ENCODE data around the gene GDF10. TPM values are rescaled to one million over a fixed set of nuclear protein-coding genes. Genes with fewer than 3 reads are reported as not detected.

Gene GDF10
- total RNA-seq, 1 donor from 2014 or later = not detected

- no peak overlapping the region for H3K27ac Mint-ChIP-seq
- no peak overlapping the region for H3K4me3 Mint-ChIP-seq
Measured at GRCh38 chr10:47279276-47279675, 20.7 kb upstream of the GDF10 start.

GRCh38 chr10:47282005-47282656 is 17.9 kb upstream of the GDF10 start:
- no peak for ATAC-seq (ENCODE audit: low read depth)
- Mint-ChIP-seq H3K4me1 (peaks cover 15% of the 10 kb centered on the region), H3K4me3 (no peak overlapping the region), H3K27ac (no peak overlapping the region), H3K9me3 (no peaks in the 10 kb centered on the region), H3K36me3 (ENCODE audit: low read depth) (no peaks in the 10 kb centered on the region), H3K27me3 (peaks cover 5% of the 10 kb centered on the region)
- no peak for TF ChIP-seq CTCF (IDR thresholded peaks at IDR 0.05)
- ChIA-PET CTCF (no interaction called here), POLR2A (no interaction called here)
- DNase-seq = no peak
- intact Hi-C loops (cut with micrococcal nuclease) = no loop called here

More at GRCh38 chr10:47279276-47279675, 20.7 kb upstream of the GDF10 start:
- no peaks in the 10 kb centered on the region for H3K9me3 Mint-ChIP-seq
- ATAC-seq (ENCODE audit: low read depth) (no peak), DNase-seq (no peak)
- CTCF ChIA-PET = no interaction called here
- TF ChIP-seq CTCF (IDR thresholded peaks at IDR 0.05) = no peak
- POLR2A ChIA-PET = no interaction called here
- intact Hi-C loops (cut with micrococcal nuclease) = no loop called here
- peaks cover 2% of the 10 kb centered on the region for H3K4me1 Mint-ChIP-seq
- H3K36me3 Mint-ChIP-seq (ENCODE audit: low read depth) = no peaks in the 10 kb centered on the region
- H3K27me3 Mint-ChIP-seq = peaks cover 17% of the 10 kb centered on the region

GRCh38 chr10:47282657-47283018 is 17.4 kb upstream of the GDF10 start:
- intact Hi-C loops (cut with micrococcal nuclease) = no loop called here
- ChIA-PET CTCF (no interaction called here), POLR2A (no interaction called here)
- H3K4me1 Mint-ChIP-seq = peaks cover 15% of the 10 kb centered on the region
- no peak for DNase-seq
- H3K27me3 Mint-ChIP-seq = peaks cover 5% of the 10 kb centered on the region
- H3K27ac Mint-ChIP-seq = no peak overlapping the region
- no peak for ATAC-seq (ENCODE audit: low read depth)
- H3K4me3 Mint-ChIP-seq = no peak overlapping the region
- TF ChIP-seq CTCF (IDR thresholded peaks at IDR 0.05) = no peak
- no peaks in the 10 kb centered on the region for H3K36me3 Mint-ChIP-seq (ENCODE audit: low read depth)
- no peaks in the 10 kb centered on the region for H3K9me3 Mint-ChIP-seq

GRCh38 chr10:47283101-47283630 is 16.8 kb upstream of the GDF10 start:
- no peak overlapping the region for H3K27ac Mint-ChIP-seq
- peaks cover 5% of the 10 kb centered on the region for H3K27me3 Mint-ChIP-seq
- no peaks in the 10 kb centered on the region for H3K9me3 Mint-ChIP-seq
- DNase-seq = no peak
- ATAC-seq (ENCODE audit: low read depth) = no peak
- no peak for TF ChIP-seq CTCF (IDR thresholded peaks at IDR 0.05)
- no peak overlapping the region for H3K4me3 Mint-ChIP-seq
- peaks cover 15% of the 10 kb centered on the region for H3K4me1 Mint-ChIP-seq
- no peaks in the 10 kb centered on the region for H3K36me3 Mint-ChIP-seq (ENCODE audit: low read depth)
- ChIA-PET POLR2A (no interaction called here), CTCF (no interaction called here)
- intact Hi-C loops (cut with micrococcal nuclease) = no loop called here

GRCh38 chr10:47283848-47284247 is 16.1 kb upstream of the GDF10 start:
- Mint-ChIP-seq H3K9me3 (no peaks in the 10 kb centered on the region), H3K4me1 (peaks cover 15% of the 10 kb centered on the region), H3K27me3 (peaks cover 5% of the 10 kb centered on the region), H3K36me3 (ENCODE audit: low read depth) (no peaks in the 10 kb centered on the region), H3K4me3 (no peak overlapping the region), H3K27ac (no peak overlapping the region)
- DNase-seq = no peak
- CTCF ChIA-PET = no interaction called here
- TF ChIP-seq CTCF (IDR thresholded peaks at IDR 0.05) = no peak
- no peak for ATAC-seq (ENCODE audit: low read depth)
- POLR2A ChIA-PET = no interaction called here
- intact Hi-C loops (cut with micrococcal nuclease) = no loop called here

Data from activated B cell treated with CpG ODN at 0.5 μM for 24 hours (primary cell).